HG03520 (cell line): ENCODE measurements around the gene MCAT.
A peak's percentile ranks its signal among the peaks of the same experiment; 100 is the strongest.
"Not testable (repeated sequence)": the region's sequence is repeated elsewhere in the genome, so short reads cannot be mapped to it uniquely, and the experiment has no call there.

Experiments
- ATAC-seq: cut with Tn5 transposase; IDR thresholded peaks from one replicate; pipeline ENCODE4 v1.9.1; 2021; ENCODE audit warnings: mild to moderate bottlenecking, moderate library complexity; ENCODE audit not compliant: unreplicated experiment

Gene MCAT

GRCh38 chr22:43127166-43127908 lies 15.9 kb downstream of the MCAT start:
- ATAC-seq, result no peak

GRCh38 chr22:43126501-43127165 lies 16.6 kb downstream of the MCAT start:
- no peak for ATAC-seq

GRCh38 chr22:43118953-43119458 lies 24.2 kb downstream of the MCAT start:
- peak; percentile 51 for ATAC-seq

GRCh38 chr22:43118024-43118849 lies 25.0 kb downstream of the MCAT start:
- no peak for ATAC-seq

DNA sequence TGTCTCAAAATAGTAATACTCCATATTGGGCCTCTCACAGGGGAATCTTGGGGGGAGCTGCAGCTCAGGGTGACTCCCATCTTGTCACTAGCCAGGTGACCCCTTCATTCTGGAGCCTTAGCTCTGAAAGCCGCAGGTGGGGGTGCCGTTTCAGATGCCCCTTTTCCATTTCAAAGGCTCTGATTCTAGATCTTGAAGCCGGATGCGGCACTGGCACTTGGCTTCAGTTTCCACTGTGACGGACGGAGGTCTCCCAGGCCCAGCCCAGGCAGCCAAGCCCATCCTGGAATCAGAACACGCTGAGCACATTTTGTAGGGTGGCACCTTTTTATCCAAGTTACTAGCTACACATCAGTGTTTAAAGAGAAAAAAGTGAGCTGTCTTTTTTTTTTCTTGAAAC lies 26.3 kb downstream of the MCAT start:
- ATAC-seq, result no peak

DNA sequence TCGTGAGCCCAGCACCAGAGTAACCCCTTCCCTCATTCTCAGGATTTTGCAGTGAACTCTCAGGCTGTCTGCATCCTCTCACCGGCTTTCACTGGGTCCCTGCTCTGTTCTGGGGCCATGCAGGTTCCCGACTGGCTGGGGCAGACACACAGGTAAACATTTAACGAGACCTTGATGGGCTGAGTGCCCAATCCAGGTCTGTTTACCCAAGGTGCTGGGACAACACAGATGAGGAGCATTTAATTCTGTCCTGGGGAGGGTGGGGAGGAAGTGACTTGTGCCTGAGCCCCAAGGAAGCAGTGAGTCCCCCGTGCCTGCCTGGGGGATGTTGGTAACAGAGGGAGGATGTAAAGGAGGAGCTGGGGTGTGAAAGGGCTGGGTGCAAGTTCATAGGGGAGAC lies 28.2 kb downstream of the MCAT start:
- no peak for ATAC-seq

GRCh38 chr22:43113526-43114251 lies 29.5 kb downstream of the MCAT start:
- no peak for ATAC-seq

DNA sequence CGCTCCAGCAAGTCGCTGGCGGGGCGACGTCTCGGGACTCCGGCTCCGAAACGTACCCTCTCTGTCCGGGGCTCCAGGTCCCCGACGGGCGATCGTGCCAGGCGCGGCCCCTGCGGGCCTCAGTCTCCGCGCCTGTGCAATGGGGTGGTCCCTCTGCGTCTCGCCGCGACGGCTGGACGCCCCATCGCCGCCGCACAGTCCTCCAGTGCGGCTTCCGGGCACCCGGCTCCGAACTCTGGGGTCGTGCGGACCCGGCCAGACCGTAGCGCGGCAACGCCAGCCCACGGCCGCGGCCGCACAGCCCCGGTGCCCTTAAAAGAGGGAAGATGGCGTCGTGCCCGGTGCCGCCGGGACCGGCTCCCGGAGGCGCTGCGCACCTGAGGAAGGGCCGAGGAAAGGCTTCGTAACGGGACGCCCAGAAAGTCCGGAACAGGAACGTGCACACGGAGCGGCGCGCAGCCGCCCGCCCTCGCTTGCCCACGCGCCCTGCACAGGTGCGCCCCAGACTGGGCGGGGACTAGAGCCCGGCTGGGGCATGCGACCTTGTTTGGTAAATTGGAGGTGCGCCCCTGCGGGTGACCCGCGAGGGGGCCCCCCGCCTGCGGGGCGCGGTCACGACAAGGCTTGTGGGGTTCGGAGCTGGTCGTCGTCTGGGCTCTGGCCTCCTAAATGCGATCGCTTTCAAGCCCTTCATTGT lies 32.1 kb downstream of the MCAT start:
- no peak for ATAC-seq

DNA sequence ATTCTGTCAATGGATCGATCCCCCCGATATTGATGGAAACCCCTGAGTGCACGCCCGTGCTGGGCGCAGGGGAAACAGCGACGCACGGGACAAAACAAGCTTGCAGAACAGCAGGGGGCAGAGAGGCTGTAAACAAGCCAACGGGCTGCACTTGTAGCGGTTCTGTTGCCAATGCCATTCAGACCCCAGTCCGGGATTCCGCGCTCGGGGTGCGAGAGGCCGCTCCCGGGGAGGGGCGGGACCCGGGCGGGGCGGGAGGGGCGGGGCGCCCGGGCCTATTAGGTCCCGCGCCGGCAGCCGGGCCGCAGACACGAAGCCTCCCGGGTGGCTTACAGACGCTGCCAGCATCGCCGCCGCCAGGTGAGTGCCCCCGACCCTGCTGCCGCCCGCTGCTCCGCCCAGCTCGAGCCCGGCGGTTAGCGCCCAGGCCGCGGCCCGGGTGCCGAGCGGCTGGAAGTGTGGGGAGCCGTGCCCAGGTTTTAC lies 32.7 kb downstream of the MCAT start, which contains the start of gene BIK:
Gene BIK (plus strand): TSS at position 307 of the 483 bp plus-strand sequence. CDS start 13,273 bp downstream, outside the sequence.
- ATAC-seq, result no peak

DNA sequence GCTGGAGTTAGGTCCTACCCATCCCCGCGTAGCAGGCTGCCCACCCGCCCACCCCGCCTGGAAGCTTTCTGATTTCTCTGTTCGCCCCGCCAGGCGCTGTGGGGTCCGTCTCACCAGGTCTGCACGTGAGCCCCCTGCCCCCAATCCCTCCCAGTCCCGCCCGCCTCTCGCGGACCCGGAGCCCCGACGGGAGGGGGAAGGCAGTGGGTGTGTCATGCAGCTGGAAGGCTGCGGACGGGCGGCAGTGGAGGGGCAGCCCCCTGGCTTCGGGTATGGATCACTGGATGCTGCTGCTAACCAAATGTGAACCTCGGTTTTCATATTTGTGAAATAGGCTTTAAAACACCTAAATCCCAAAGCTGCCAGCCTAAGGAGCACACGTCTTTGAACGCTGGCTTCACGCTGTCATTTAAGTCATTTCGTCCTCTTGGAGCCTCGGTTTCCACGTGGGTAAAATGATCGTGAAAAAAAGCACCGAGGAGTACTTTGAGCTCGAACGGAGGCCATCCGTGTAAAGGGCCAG lies 33.2 kb downstream of the MCAT start:
- no peak for ATAC-seq

DNA sequence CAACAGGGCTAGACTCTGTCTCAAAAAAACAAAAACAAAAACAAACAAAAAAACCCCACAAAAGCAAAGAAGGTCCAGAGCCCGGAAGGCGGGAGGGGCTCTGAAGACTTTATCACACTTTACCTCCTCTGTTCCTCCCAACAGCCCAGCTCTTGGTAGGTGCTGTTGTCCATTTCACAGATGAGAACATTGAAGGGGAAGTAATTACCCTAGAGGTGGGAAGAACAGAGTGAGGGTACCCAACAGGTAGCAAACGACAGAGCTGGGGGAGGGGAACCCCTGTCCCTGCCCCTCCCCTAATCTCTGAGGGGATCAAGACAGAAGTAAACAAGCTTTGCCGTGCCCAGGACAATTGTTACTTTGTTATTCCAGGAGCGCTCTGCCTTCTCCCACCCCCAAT lies 33.7 kb downstream of the MCAT start:
- ATAC-seq, result no peak

DNA sequence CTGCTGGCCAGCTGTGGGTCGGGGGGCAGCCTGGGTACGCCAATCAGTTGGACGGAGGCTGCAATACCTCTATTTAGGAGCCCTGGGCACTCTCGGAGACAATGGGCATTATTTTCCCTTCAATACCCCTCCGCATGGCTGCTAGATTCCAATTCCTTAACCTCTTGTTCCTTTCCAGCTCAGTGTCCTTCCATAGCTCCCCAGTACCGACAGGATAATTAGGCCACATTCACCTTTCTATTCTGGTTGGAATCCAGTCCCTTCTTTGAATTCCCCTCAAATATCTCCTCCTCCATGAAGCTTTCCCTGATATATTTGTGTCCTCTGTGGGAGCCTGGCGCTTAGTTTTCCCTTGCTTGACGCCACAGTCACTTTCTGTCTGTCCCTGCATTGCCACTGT lies 36.9 kb downstream of the MCAT start:
- no peak for ATAC-seq

GRCh38 chr22:43104950-43105349 lies 38.2 kb downstream of the MCAT start:
- not testable (repeated sequence) for ATAC-seq

DNA sequence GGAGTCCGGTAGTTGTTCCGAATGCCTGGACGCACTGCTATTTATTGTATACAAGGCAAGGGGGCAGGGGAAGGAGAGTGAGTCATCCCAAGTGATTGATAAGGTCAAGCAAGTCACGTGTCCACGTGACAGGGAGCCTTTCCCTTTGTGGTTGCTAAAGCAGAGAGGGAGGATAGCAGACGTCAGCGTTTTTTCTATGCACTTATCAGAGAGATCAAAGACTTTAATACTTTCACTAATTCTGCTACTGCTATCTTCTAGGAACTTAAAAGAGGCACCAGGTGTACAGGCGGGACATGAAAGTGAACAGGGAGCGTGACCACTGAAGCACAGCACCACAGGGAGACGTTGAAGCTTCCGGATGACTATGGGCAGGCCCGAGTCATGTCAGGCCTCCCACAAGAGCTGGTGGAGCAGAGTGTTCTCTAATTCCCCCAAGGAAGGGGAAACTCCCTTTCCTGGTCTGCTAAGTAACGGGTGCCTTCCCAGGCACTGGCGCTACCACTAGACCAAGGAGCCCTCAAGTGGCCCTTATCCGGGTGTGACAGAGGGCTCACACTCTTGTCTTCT lies 39.1 kb downstream of the MCAT start:
- not testable (repeated sequence) for ATAC-seq

GRCh38 chr22:43101306-43101705 lies 41.9 kb downstream of the MCAT start:
- no peak for ATAC-seq

- no peak for ATAC-seq
These were observed 43.0 kb downstream of the MCAT start for GRCh38 chr22:43100225-43100624.

DNA sequence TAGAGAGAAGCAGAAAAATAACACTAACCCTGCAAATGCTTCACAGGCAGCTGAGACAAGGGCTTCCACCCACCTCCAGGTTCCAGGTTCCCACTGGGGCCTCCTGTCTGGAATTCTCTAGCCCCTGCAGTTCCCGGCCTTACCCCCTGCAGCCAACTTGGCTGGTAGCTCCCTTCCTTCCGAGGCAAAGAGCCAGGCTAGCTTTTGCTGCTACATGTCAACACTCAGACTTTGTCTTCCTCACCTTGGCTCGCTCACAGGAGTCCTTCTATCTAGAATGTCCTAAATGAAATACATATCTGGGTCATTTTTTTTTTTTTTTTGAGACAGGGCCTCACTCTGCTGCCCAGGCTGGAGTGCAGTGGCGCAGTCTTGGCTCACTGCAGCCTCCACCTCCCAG lies 44.1 kb downstream of the MCAT start:
- ATAC-seq, result no peak

GRCh38 chr22:43098356-43098755 lies 44.8 kb downstream of the MCAT start:
- ATAC-seq, result no peak

DNA sequence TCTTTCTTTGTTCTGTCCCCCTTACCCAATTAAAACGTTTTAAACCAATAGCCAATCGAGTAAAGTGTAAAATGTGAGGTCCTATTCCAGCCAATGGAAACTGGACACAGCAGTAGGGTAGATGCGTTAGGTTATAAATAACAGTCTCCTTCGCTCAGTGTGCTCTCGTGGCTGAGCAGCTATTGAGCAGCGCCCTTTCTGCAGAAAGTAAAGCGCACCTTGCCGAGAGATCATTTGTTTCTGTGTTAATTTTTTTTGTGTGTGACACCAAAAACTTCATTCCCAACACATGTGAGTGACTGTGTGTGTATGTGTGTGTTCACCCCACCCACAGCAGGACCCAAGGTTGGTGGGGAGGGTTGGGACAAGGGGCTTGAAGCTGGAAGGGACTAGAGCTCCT lies 46.8 kb downstream of the MCAT start:
- no peak for ATAC-seq
